Trophoblast cell (in vitro differentiated cells and primary cell): ENCODE data around the gene PDE10A.

Source experiments
- DNase-seq, 2 donors: peaks; one replicate each; pipeline ENCODE4 v3.0.0-alpha.2; 2016
- H2AFZ ChIP-seq: 2 replicates; pipeline ENCODE4 v1.6.1; 2013; ENCODE audit warnings: low read length, moderate library complexity, mild to moderate bottlenecking; ENCODE audit not compliant: insufficient read depth, poor library complexity
- H2AK5ac ChIP-seq: 2 replicates; pipeline ENCODE4 v1.6.1; 2013; ENCODE audit warnings: mild to moderate bottlenecking, low read length
- H2BK120ac ChIP-seq: 2 replicates; pipeline ENCODE4 v1.6.1; 2013; ENCODE audit warnings: low read length, mild to moderate bottlenecking, moderate library complexity; ENCODE audit not compliant: insufficient read depth, poor library complexity
- H2BK12ac ChIP-seq: 2 replicates; pipeline ENCODE4 v1.6.1; 2013; ENCODE audit warnings: mild to moderate bottlenecking, low read length, moderate library complexity
- H2BK5ac ChIP-seq: 2 replicates; pipeline ENCODE4 v1.6.1; 2013; ENCODE audit warnings: low read length, low read depth, moderate library complexity, mild to moderate bottlenecking; ENCODE audit not compliant: poor library complexity
- H3K14ac ChIP-seq: 2 replicates; pipeline ENCODE4 v1.6.1; 2013; ENCODE audit warnings: mild to moderate bottlenecking, low read length
- H3K18ac ChIP-seq: 2 replicates; pipeline ENCODE4 v1.6.1; 2013; ENCODE audit warnings: mild to moderate bottlenecking, low read length
- H3K23ac ChIP-seq: 2 replicates; pipeline ENCODE4 v1.6.1; 2013; ENCODE audit warnings: low read length
- H3K27ac ChIP-seq: 2 replicates; pipeline ENCODE4 v1.5.1; 2013; ENCODE audit warnings: low read depth, mild to moderate bottlenecking, inconsistent platforms, low read length, moderate library complexity
- H3K27me3 ChIP-seq: 2 replicates; pipeline ENCODE4 v1.6.1; 2013; ENCODE audit warnings: inconsistent platforms, mild to moderate bottlenecking, low read length, moderate library complexity; ENCODE audit not compliant: insufficient read depth
- H3K36me3 ChIP-seq, 2 experiments: 1 replicate in 1 of 2; 2 replicates in 1 of 2; pipeline ENCODE4 v1.6.1; 2013; ENCODE audit warnings: low read length in 2 of 2, mild to moderate bottlenecking in 2 of 2, moderate library complexity in 1 of 2; ENCODE audit not compliant: insufficient read depth in 2 of 2, control insufficient read depth in 1 of 2
- H3K4ac ChIP-seq: 2 replicates; pipeline ENCODE4 v1.6.1; 2013; ENCODE audit warnings: low read depth, mild to moderate bottlenecking, low read length, moderate library complexity
- H3K4me1 ChIP-seq, 2 experiments: 1 replicate in 1 of 2; 2 replicates in 1 of 2; pipeline ENCODE4 v1.6.1; 2013; ENCODE audit warnings: low read length in 2 of 2, mild to moderate bottlenecking in 2 of 2, moderate library complexity in 1 of 2; ENCODE audit not compliant: insufficient read depth in 2 of 2, control insufficient read depth in 1 of 2
- H3K4me2 ChIP-seq: 2 replicates; pipeline ENCODE4 v1.6.1; 2013; ENCODE audit warnings: inconsistent platforms, mild to moderate bottlenecking, low read length, moderate library complexity
- H3K4me3 ChIP-seq: 2 replicates; pipeline ENCODE4 v1.5.1; 2013; ENCODE audit warnings: mild to moderate bottlenecking, low read depth, low read length, inconsistent platforms
- H3K79me1 ChIP-seq: one replicate; pipeline ENCODE4 v1.6.1; 2013; ENCODE audit warnings: low read length
- H3K79me2 ChIP-seq: 2 replicates; pipeline ENCODE4 v1.6.1; 2013; ENCODE audit warnings: low read length, mild to moderate bottlenecking; ENCODE audit not compliant: control insufficient read depth, insufficient read depth, poor library complexity
- H3K9ac ChIP-seq: 2 replicates; pipeline ENCODE4 v1.6.1; 2013; ENCODE audit warnings: mild to moderate bottlenecking, low read length
- H3K9me3 ChIP-seq: 2 replicates; pipeline ENCODE4 v1.6.1; 2013; ENCODE audit warnings: low read depth, mild to moderate bottlenecking, control low read depth, inconsistent platforms, low read length; ENCODE audit not compliant: insufficient read depth
- H4K12ac ChIP-seq: 2 replicates; pipeline ENCODE4 v1.6.1; 2013; ENCODE audit warnings: low read depth, mild to moderate bottlenecking, low read length, moderate library complexity
- H4K8ac ChIP-seq: 2 replicates; pipeline ENCODE4 v1.6.1; 2013; ENCODE audit warnings: low read depth, mild to moderate bottlenecking, low read length, moderate library complexity
- H4K91ac ChIP-seq: one replicate; pipeline ENCODE4 v1.6.1; 2013; ENCODE audit warnings: low read depth, mild to moderate bottlenecking, low read length, moderate library complexity
- WGBS: extraction: QIAGEN DNeasy Blood & Tissue Kit; methylation state at CpG from one replicate; pipeline ENCODE4 v1.1.7; 2013; ENCODE audit warnings: missing lambda C conversion rate; ENCODE audit not compliant: insufficient read length, insufficient coverage; ENCODE audit errors: extremely low coverage; 5-methylcytosine and 5-hydroxymethylcytosine counted together

PDE10A gene

GRCh38 chr6:165684333-165684732 is 21.3 kb upstream of the PDE10A start:
- Histone ChIP-seq H3K14ac (no peak overlapping the region), H3K4me1 (peaks cover 0 to under 1% of the 10 kb centered on the region in 2 experiments), H4K12ac (no peak overlapping the region), H2BK120ac (no peak overlapping the region), H2AK5ac (no peak overlapping the region), H3K4me3 (no peak overlapping the region), H3K18ac (no peak overlapping the region), H3K27ac (no peak overlapping the region), H3K9ac (no peak overlapping the region), H2AFZ (no peak overlapping the region), H3K36me3 (no peaks in the 10 kb centered on the region), H3K9me3 (no peaks in the 10 kb centered on the region), H2BK12ac (no peak overlapping the region), H2BK5ac (no peak overlapping the region), H4K8ac (no peak overlapping the region), H3K79me1 (no peaks in the 10 kb centered on the region), H3K4ac (no peak overlapping the region), H3K79me2 (no peaks in the 10 kb centered on the region), H3K27me3 (no peaks in the 10 kb centered on the region), H4K91ac (no peak overlapping the region), H3K23ac (no peak overlapping the region), H3K4me2 (no peak overlapping the region)
- DNase-seq: no peak
- no CpG with 5 or more reads among the region's 10 CpGs for WGBS

GRCh38 chr6:165680975-165681374 is 17.9 kb upstream of the PDE10A start:
- Histone ChIP-seq H3K4ac (no peak overlapping the region), H3K18ac (no peak overlapping the region), H3K23ac (no peak overlapping the region), H4K91ac (no peak overlapping the region), H3K27me3 (no peaks in the 10 kb centered on the region), H4K12ac (no peak overlapping the region), H2AFZ (no peak overlapping the region), H3K36me3 (no peaks in the 10 kb centered on the region), H3K14ac (no peak overlapping the region), H2BK120ac (no peak overlapping the region), H3K27ac (no peak overlapping the region), H2AK5ac (no peak overlapping the region), H3K9me3 (no peaks in the 10 kb centered on the region), H4K8ac (no peak overlapping the region), H3K4me2 (no peak overlapping the region), H3K79me2 (no peaks in the 10 kb centered on the region), H3K4me1 (peaks cover 0 to 2% of the 10 kb centered on the region in 2 experiments), H3K9ac (no peak overlapping the region), H2BK12ac (no peak overlapping the region), H3K4me3 (no peak overlapping the region), H3K79me1 (no peaks in the 10 kb centered on the region), H2BK5ac (no peak overlapping the region)
- WGBS: no CpG with 5 or more reads among the region's 5 CpGs
- DNase-seq: no peak

GRCh38 chr6:165679326-165679725 is 16.3 kb upstream of the PDE10A start:
- H4K12ac ChIP-seq: no peak overlapping the region
- WGBS: no CpG with 5 or more reads among the region's 10 CpGs

GRCh38 chr6:165678904-165679303 is 15.9 kb upstream of the PDE10A start:
- Histone ChIP-seq H3K18ac (no peak overlapping the region), H4K8ac (no peak overlapping the region), H3K9ac (no peak overlapping the region), H3K4me2 (no peak overlapping the region), H3K4ac (no peak overlapping the region), H2AK5ac (no peak overlapping the region), H3K4me3 (no peak overlapping the region), H2BK5ac (no peak overlapping the region), H2AFZ (no peak overlapping the region), H2BK120ac (no peak overlapping the region), H3K36me3 (no peaks in the 10 kb centered on the region), H4K91ac (no peak overlapping the region), H3K27ac (no peak overlapping the region), H3K79me1 (no peaks in the 10 kb centered on the region), H3K4me1 (peaks cover 0 to 2% of the 10 kb centered on the region in 2 experiments), H3K79me2 (no peaks in the 10 kb centered on the region), H3K9me3 (no peaks in the 10 kb centered on the region), H3K14ac (no peak overlapping the region), H3K23ac (no peak overlapping the region), H3K27me3 (no peaks in the 10 kb centered on the region), H4K12ac (no peak overlapping the region), H2BK12ac (no peak overlapping the region)
- WGBS: no CpG with 5 or more reads among the region's 4 CpGs
- DNase-seq: no peak

More at GRCh38 chr6:165679326-165679725, 16.3 kb upstream of the PDE10A start:
- Histone ChIP-seq H3K9ac (no peak overlapping the region), H2AK5ac (no peak overlapping the region), H3K27ac (no peak overlapping the region), H3K23ac (no peak overlapping the region), H2BK12ac (no peak overlapping the region), H3K18ac (no peak overlapping the region), H3K9me3 (no peaks in the 10 kb centered on the region), H3K79me2 (no peaks in the 10 kb centered on the region), H3K27me3 (no peaks in the 10 kb centered on the region), H3K79me1 (no peaks in the 10 kb centered on the region), H2BK5ac (no peak overlapping the region), H3K4ac (no peak overlapping the region), H3K36me3 (no peaks in the 10 kb centered on the region), H4K91ac (no peak overlapping the region), H3K4me2 (no peak overlapping the region), H3K14ac (no peak overlapping the region), H2AFZ (no peak overlapping the region), H3K4me1 (peaks cover 0 to 2% of the 10 kb centered on the region in 2 experiments), H3K4me3 (no peak overlapping the region), H4K8ac (no peak overlapping the region), H2BK120ac (no peak overlapping the region)
- DNase-seq: peak; percentile 69 to 77
